Lower lobe of right lung (tissue), 2 donors: ENCODE data around the gene ALG6. TPM values are rescaled to one million over a fixed set of nuclear protein-coding genes. Genes with fewer than 3 reads are reported as not detected.
"Not testable (repeated sequence)": the region's sequence is repeated elsewhere in the genome, so short reads cannot be mapped to it uniquely, and the experiment has no call there.

Experiments used
- ATAC-seq, 2 donors: fragments of 200-7000 bp; cut with Tn5 transposase; one replicate each; pipeline ENCODE4 v1.9.1; 2020 to 2022; ENCODE audit warnings: mild to moderate bottlenecking in 2 of 2, moderate library complexity in 2 of 2
- DNase-seq: peaks from one replicate; pipeline ENCODE4 v3.0.0-alpha.2; 2020
- H3K27ac ChIP-seq: fragments of 200-600 bp; one replicate; pipeline ENCODE4 v1.8.0; 2022
- H3K27me3 ChIP-seq: fragments of 200-600 bp; one replicate; pipeline ENCODE4 v1.8.0; 2022; ENCODE audit warnings: low read depth
- H3K36me3 ChIP-seq: fragments of 200-600 bp; one replicate; pipeline ENCODE4 v1.8.0; 2022; ENCODE audit warnings: mild to moderate bottlenecking
- H3K4me1 ChIP-seq: fragments of 200-600 bp; one replicate; pipeline ENCODE4 v1.8.0; 2022
- H3K4me3 ChIP-seq: fragments of 200-600 bp; one replicate; pipeline ENCODE4 v1.8.0; 2022; ENCODE audit warnings: mild to moderate bottlenecking
- H3K9me3 ChIP-seq: fragments of 200-600 bp; one replicate; pipeline ENCODE4 v1.8.0; 2022
- intact Hi-C: fragments of 100-400 bp; cut with DNase I; formaldehyde crosslinking; loops from one replicate; pipeline ENCODE4 v1.11.0; 2022
- total RNA-seq: library from RNA; stranded (reverse); fragmentation: NEBNext Ultra II Directional; extraction: Animal tissue kit (Norgen Biotek cat#: 25700); gene quantifications from one replicate; pipeline ENCODE4 v1.2.1, GENCODE V29; 2021
- TF ChIP-seq, protein P1 (sequence below): fragments of 200-600 bp; IDR thresholded peaks from one replicate; pipeline ENCODE4 v1.8.0; 2022; ENCODE audit warnings: antibody characterized with exemption, mild to moderate bottlenecking
- donor health status: DM: no; HTN: yes; CAD: no; lungs with severe emphysema.

The ALG6 gene
- total RNA-seq, 1 donor from 2014 or later: 11.8 TPM

DNA sequence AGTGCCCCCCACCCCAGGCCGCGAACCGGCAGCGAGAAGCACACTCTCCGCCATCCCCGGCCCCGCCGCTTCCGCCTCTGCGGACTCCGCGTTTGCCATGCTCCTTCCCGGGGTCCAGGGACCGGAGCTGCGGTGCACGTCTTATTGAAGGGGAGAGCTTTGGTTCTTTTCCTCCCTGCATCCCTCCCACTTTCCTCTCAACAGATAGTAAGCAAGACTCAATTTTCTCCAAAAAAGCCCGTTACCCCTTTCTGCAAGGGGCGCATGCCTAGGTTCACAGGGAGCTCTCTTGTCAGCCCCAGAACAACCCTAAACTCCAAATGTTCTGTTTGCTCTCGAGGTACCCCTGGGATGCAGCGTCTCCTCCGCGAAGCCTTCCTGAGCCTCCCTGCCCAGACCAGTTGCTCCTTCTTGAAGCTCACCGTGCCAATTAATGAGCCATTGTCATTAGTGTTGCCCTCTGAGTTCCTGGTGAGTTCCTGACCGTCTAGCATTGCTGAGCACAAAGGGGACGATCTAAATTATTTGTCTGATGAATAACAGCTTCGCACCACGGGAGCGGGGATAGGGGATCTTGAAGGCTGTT is 37.0 kb upstream of the ALG6 start:
- Histone ChIP-seq H3K4me1 (no peaks in the 10 kb centered on the region), H3K4me3 (no peak overlapping the region), H3K36me3 (no peaks in the 10 kb centered on the region), H3K27ac (no peak overlapping the region), H3K27me3 (peaks cover 94% of the 10 kb centered on the region), H3K9me3 (no peaks in the 10 kb centered on the region)
- intact Hi-C loops: no loop called here
- ATAC-seq (peak in 1 of 2 donors; percentile 7), DNase-seq (no peak)
- TF ChIP-seq, protein P1, sequence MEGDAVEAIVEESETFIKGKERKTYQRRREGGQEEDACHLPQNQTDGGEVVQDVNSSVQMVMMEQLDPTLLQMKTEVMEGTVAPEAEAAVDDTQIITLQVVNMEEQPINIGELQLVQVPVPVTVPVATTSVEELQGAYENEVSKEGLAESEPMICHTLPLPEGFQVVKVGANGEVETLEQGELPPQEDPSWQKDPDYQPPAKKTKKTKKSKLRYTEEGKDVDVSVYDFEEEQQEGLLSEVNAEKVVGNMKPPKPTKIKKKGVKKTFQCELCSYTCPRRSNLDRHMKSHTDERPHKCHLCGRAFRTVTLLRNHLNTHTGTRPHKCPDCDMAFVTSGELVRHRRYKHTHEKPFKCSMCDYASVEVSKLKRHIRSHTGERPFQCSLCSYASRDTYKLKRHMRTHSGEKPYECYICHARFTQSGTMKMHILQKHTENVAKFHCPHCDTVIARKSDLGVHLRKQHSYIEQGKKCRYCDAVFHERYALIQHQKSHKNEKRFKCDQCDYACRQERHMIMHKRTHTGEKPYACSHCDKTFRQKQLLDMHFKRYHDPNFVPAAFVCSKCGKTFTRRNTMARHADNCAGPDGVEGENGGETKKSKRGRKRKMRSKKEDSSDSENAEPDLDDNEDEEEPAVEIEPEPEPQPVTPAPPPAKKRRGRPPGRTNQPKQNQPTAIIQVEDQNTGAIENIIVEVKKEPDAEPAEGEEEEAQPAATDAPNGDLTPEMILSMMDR: no peak

DNA sequence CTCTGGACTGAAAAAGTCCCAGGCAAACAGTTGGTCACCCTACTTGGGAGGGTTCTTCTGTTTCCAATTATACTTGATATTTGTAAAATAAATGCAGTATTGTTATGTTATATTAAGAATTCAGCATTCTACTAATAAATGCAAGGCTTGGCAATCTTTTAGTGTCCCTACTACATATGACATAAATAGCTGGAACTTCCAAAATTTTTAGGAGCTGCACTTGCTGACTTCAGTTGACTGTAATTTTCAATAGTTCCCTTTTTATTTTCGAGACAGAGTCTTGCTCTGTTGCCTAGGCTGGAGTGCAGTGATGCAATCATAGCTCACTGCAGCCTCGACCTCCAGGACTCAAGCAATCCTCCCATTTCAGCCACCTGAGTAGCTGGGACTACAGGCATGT is 25.0 kb upstream of the ALG6 start:
- Histone ChIP-seq H3K27ac (no peak overlapping the region), H3K27me3 (peaks cover 16% of the 10 kb centered on the region), H3K4me3 (no peak overlapping the region), H3K36me3 (no peaks in the 10 kb centered on the region), H3K4me1 (no peaks in the 10 kb centered on the region), H3K9me3 (no peaks in the 10 kb centered on the region)
- ATAC-seq (no peak), DNase-seq (no peak)
- TF ChIP-seq, protein P1: no peak
- intact Hi-C loops: no loop called here

DNA sequence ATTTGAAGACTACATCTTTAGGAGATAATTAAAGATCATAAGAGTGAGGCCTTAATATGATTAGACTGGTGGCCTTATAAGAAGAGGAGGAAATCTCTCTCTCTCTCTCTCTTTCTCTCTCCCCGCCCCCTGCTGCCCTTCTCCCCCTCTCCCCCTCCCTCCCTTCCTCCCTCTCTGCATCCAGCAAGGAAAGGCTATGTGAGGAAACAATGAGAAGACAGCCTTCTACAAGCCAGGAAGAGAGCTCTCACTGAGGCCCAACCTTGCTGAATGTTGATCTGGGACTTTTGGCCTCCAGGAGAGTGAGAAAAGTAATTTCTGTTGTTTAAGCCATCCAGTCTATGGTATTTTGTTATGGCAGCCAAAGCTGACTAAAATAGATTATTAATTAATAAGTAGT is 23.5 kb upstream of the ALG6 start:
- no peaks in the 10 kb centered on the region for H3K36me3 ChIP-seq
- ATAC-seq: no peak
- peaks cover 21% of the 10 kb centered on the region for H3K27me3 ChIP-seq
- no peaks in the 10 kb centered on the region for H3K4me1 ChIP-seq
- DNase-seq: no peak
- intact Hi-C loops: no loop called here
- H3K4me3 ChIP-seq: no peak overlapping the region
- H3K9me3 ChIP-seq: no peaks in the 10 kb centered on the region
- TF ChIP-seq, protein P1: no peak
- H3K27ac ChIP-seq: no peak overlapping the region

DNA sequence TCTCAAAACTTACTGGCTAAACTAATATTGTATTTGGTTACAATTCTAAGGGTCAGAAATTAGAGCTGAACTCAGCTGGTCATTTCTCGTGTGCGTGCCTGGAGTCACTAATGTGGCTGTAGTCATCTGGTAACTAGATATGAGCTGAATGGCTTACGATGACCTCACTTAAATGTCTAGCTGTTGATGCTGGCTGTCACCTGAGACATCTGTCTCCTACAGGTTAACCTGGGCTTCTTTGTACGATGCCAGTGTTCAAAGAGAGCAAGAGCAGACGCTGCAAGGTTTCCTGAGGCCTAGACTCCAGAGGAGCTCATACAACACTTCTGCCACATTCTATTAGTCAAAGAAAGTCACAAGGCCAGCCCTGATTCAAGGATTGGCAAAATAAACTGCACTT is 17.1 kb upstream of the ALG6 start:
- Histone ChIP-seq H3K27me3 (peaks cover 31% of the 10 kb centered on the region), H3K36me3 (no peaks in the 10 kb centered on the region), H3K9me3 (no peaks in the 10 kb centered on the region), H3K4me3 (no peak overlapping the region), H3K4me1 (no peaks in the 10 kb centered on the region), H3K27ac (no peak overlapping the region)
- ATAC-seq: no peak
- TF ChIP-seq, protein P1: no peak
- intact Hi-C loops: no loop called here
- no peak for DNase-seq

DNA sequence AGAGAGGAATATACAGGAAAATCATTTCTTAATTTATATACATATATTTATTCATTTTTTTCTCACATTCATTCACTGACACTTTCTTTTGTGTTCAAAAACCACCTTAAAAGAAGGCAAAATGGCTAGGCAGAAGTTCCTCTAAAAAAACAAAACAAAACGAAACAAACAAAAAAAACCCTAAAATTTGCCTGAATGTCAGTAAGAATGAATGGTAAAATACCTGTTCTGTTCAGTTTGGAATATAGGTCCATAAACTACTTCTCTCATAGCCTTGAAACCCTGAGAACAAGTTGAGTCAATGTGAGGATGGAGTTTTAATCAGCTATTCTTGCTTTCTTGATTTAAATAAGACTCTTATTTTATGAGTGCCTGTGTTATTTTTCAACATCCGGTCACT is 14.7 kb upstream of the ALG6 start:
- ATAC-seq: no peak

DNA sequence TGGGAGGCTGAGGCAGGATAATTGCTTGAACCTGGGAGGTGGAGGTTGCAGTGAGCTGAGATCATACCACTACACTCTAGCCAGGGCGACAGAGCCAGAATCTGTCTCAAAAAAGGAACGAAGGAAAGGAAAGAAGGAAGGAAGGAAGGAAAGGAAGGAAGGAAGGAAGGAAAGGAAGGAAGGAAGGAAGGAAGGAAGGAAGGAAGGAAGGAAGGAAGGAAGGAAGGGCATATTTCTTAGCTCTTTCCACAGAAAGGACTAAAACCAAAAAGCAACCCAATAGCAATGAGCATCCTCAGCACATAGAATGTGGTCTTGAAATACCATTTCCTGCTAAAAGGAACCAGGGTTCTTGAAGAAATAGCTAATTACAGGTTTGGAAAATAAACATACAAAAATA is 11.2 kb upstream of the ALG6 start:
- H3K36me3 ChIP-seq, DNase-seq, H3K27ac ChIP-seq, H3K4me3 ChIP-seq, H3K9me3 ChIP-seq, H3K4me1 ChIP-seq, ATAC-seq, intact Hi-C loops: not testable (repeated sequence)
- peaks cover 28% of the 10 kb centered on the region for H3K27me3 ChIP-seq

More for the DNA sequence above, 14.7 kb upstream of the ALG6 start:
- peaks cover 27% of the 10 kb centered on the region for H3K27me3 ChIP-seq
- no peaks in the 10 kb centered on the region for H3K36me3 ChIP-seq
- H3K4me3 ChIP-seq: no peak overlapping the region
- H3K27ac ChIP-seq: no peak overlapping the region
- H3K9me3 ChIP-seq: no peaks in the 10 kb centered on the region
- no peaks in the 10 kb centered on the region for H3K4me1 ChIP-seq
- intact Hi-C loops: no loop called here
- no peak for DNase-seq
- TF ChIP-seq, protein P1: no peak
